Smooth muscle cell (in vitro differentiated cells): ENCODE results near the gene FERMT2. TPM values are rescaled to one million over a fixed set of nuclear protein-coding genes. Genes with fewer than 3 reads are reported as not detected.

ENCODE experiments used
- DNase-seq: peaks from one replicate; lab custom pipeline; 2025; ENCODE audit not compliant: unreplicated experiment; lab: John Stamatoyannopoulos, UW
- H2AFZ ChIP-seq: fragments of 200-600 bp; sonication (generic); 2 replicates; pipeline ENCODE4 v1.6.0; 2016; ENCODE audit warnings: antibody characterized with exemption, low read depth, mild to moderate bottlenecking
- H3F3A ChIP-seq: fragments of 200-600 bp; sonication (generic); 2 replicates; pipeline ENCODE4 v1.6.0; 2017; ENCODE audit warnings: antibody characterized with exemption, low read depth
- H3K27ac ChIP-seq: fragments of 200-600 bp; sonication (generic); 2 replicates; pipeline ENCODE4 v1.5.1; 2016; ENCODE audit warnings: low read depth, mild to moderate bottlenecking
- H3K27me3 ChIP-seq: fragments of 200-600 bp; sonication (generic); 2 replicates; pipeline ENCODE4 v1.6.1; 2016; ENCODE audit warnings: low read depth, mild to moderate bottlenecking
- H3K36me3 ChIP-seq: fragments of 200-600 bp; sonication (generic); 2 replicates; pipeline ENCODE4 v1.5.1; 2016; ENCODE audit warnings: low read depth
- H3K4me1 ChIP-seq: fragments of 200-600 bp; sonication (generic); 2 replicates; pipeline ENCODE4 v1.5.1; 2016; ENCODE audit warnings: low read depth
- H3K4me2 ChIP-seq: fragments of 200-600 bp; sonication (generic); 2 replicates; pipeline ENCODE4 v1.6.0; 2016; ENCODE audit warnings: mild to moderate bottlenecking
- H3K4me3 ChIP-seq: fragments of 200-600 bp; sonication (generic); 2 replicates; pipeline ENCODE4 v1.5.1; 2016; ENCODE audit warnings: mild to moderate bottlenecking
- H3K79me2 ChIP-seq: fragments of 200-600 bp; sonication (generic); 2 replicates; pipeline ENCODE4 v1.6.0; 2016; ENCODE audit warnings: low read depth, mild to moderate bottlenecking
- H3K9ac ChIP-seq: fragments of 200-600 bp; sonication (generic); 2 replicates; pipeline ENCODE4 v1.6.0; 2016; ENCODE audit warnings: low read depth
- H3K9me3 ChIP-seq: fragments of 200-600 bp; sonication (generic); replicated peaks from 2 replicates; pipeline ENCODE4 v1.5.1; 2016; ENCODE audit warnings: low read depth
- H4K20me1 ChIP-seq: fragments of 200-600 bp; sonication (generic); 2 replicates; pipeline ENCODE4 v1.6.0; 2016; ENCODE audit warnings: low read depth
- CTCF ChIP-seq: fragments of 200-600 bp; sonication (generic); IDR thresholded peaks from 2 replicates; pipeline ENCODE4 v1.5.1; 2017; ENCODE audit warnings: borderline replicate concordance, mild to moderate bottlenecking, antibody characterized with exemption; ENCODE audit not compliant: insufficient read depth, poor library complexity, severe bottlenecking
- WGBS: methylation state at CpG from one replicate; pipeline ENCODE4 v1.1.7; 2016; ENCODE audit warnings: low lambda C conversion rate; 5-methylcytosine and 5-hydroxymethylcytosine counted together
- polyA plus RNA-seq: library from polyadenylated mRNA; unstranded; fragments of >200 nt; fragmentation: Nextera tagmentation; extraction: Ambion mirVana; gene quantifications from 2 replicates; pipeline ENCODE4 v1.2.1, GENCODE V29; 2016
- total RNA-seq: library from RNA; depleted of rRNA; stranded (reverse); fragments of >200 nt; gene quantifications from 2 replicates; pipeline ENCODE4 v1.2.3, GENCODE V29; 2014

Gene FERMT2
- total and polyA plus RNA-seq, 2 experiments from 2014 or later = 112 to 271 TPM

- no peaks in the 10 kb centered on the region for H3K36me3 ChIP-seq
- H3K4me2 ChIP-seq = no peak overlapping the region
- no peak overlapping the region for H2AFZ ChIP-seq
- H4K20me1 ChIP-seq = no peaks in the 10 kb centered on the region
- no peak overlapping the region for H3K27ac ChIP-seq
- no peaks in the 10 kb centered on the region for H3F3A ChIP-seq
- no peak overlapping the region for H3K4me3 ChIP-seq
- H3K9me3 ChIP-seq = no peaks in the 10 kb centered on the region
- TF ChIP-seq CTCF = no peak
- H3K4me1 ChIP-seq = no peaks in the 10 kb centered on the region
- H3K9ac ChIP-seq = no peak overlapping the region
- no peak for DNase-seq
- H3K79me2 ChIP-seq = no peaks in the 10 kb centered on the region
- no peaks in the 10 kb centered on the region for H3K27me3 ChIP-seq
- 80% methylated on average over 1 of the region's 1 CpG for WGBS
Measured at GRCh38 chr14:52995998-52996397, 45.1 kb upstream of the FERMT2 start.

GRCh38 chr14:52992236-52992870 lies 41.5 kb upstream of the FERMT2 start:
- Histone ChIP-seq H3F3A (no peaks in the 10 kb centered on the region), H3K9ac (no peak overlapping the region), H3K4me1 (no peaks in the 10 kb centered on the region), H2AFZ (no peak overlapping the region), H3K9me3 (no peaks in the 10 kb centered on the region), H3K27me3 (no peaks in the 10 kb centered on the region), H3K27ac (no peak overlapping the region), H3K36me3 (no peaks in the 10 kb centered on the region), H3K4me2 (no peak overlapping the region), H3K79me2 (no peaks in the 10 kb centered on the region), H4K20me1 (no peaks in the 10 kb centered on the region), H3K4me3 (no peak overlapping the region)
- TF ChIP-seq CTCF = no peak
- no peak for DNase-seq
- WGBS = 68% methylated on average over 1 of the region's 1 CpG

GRCh38 chr14:52988139-52988538 lies 37.3 kb upstream of the FERMT2 start:
- Histone ChIP-seq H3K79me2 (no peaks in the 10 kb centered on the region), H3K4me1 (no peaks in the 10 kb centered on the region), H3K9ac (no peak overlapping the region), H3K27ac (no peak overlapping the region), H3F3A (no peaks in the 10 kb centered on the region), H4K20me1 (no peaks in the 10 kb centered on the region), H3K4me2 (no peak overlapping the region), H3K27me3 (no peaks in the 10 kb centered on the region), H3K36me3 (no peaks in the 10 kb centered on the region), H3K4me3 (no peak overlapping the region), H3K9me3 (no peaks in the 10 kb centered on the region), H2AFZ (no peak overlapping the region)
- DNase-seq = no peak
- no peak for TF ChIP-seq CTCF

GRCh38 chr14:52987514-52987913 lies 36.7 kb upstream of the FERMT2 start:
- Histone ChIP-seq H3K4me2 (no peak overlapping the region), H3K79me2 (no peaks in the 10 kb centered on the region), H3K9me3 (no peaks in the 10 kb centered on the region), H3K27ac (no peak overlapping the region), H3F3A (no peaks in the 10 kb centered on the region), H3K4me1 (no peaks in the 10 kb centered on the region), H3K27me3 (no peaks in the 10 kb centered on the region), H3K36me3 (no peaks in the 10 kb centered on the region), H3K9ac (no peak overlapping the region), H2AFZ (no peak overlapping the region), H4K20me1 (no peaks in the 10 kb centered on the region), H3K4me3 (no peak overlapping the region)
- DNase-seq = no peak
- 71% methylated on average over 3 of the region's 3 CpGs for WGBS
- TF ChIP-seq CTCF = no peak
